ENCODE data around the gene NEDD1. TPM values are rescaled to one million over a fixed set of nuclear protein-coding genes. Genes with fewer than 3 reads are reported as not detected.

NEDD1 gene
- total and polyA plus RNA-seq, 4 donors: 7.8 to 15.0 (median 12.1) TPM

DNA sequence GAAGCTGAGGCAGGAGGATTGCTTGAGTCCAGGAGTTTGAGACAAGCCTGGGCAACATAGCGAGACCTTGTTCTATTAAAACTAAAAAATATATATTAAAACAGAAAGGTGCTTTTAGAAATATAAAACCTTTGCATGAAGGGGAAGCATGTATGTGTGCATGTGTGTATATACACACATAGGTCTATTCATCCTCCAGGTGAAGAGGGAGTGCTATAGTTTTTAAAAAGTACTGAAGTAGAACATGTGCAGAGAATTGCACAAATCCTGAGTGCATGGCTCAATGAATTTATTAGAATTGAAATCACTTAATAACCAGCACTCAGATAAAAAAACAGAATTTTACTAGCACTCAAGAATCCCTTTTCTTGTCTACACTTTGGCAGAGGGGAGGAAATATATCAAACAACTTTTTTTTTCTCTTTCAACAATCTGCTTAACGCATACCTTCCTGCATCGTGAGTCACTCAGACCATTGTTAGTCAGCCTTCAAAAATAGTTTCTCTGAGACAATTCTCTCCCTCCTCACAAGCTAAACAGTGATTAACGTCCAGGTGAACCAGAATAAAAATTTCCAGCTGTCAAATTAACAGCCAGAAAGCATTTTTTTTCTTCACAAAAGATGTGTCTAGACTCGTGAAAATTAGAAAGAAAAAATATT is 17.7 kb upstream of the NEDD1 start:
- Histone ChIP-seq H3K27ac (ENCODE audit: low read depth in 1 of 2, low read length in 2 of 2) (no peak overlapping the region), H3K4me3 (ENCODE audit: low read length in 2 of 2) (no peak overlapping the region), H3K27me3 (ENCODE audit: control insufficient read depth in 1 of 2, insufficient read depth in 2 of 2, low read length in 1 of 2) (no peaks in the 10 kb centered on the region), H3K36me3 (ENCODE audit: control insufficient read depth in 1 of 2, insufficient read depth in 2 of 2, low read length in 1 of 2) (no peaks in the 10 kb centered on the region), H3K4me1 (ENCODE audit: control insufficient read depth in 1 of 2, insufficient read depth in 2 of 2, low read length in 2 of 2) (no peaks in the 10 kb centered on the region), H3K9me3 (ENCODE audit: control insufficient read depth, low read length) (no peaks in the 10 kb centered on the region)
- 23 to 29% methylated on average over 5 of the region's 5 CpGs for whole genome bisulfite sequencing, 2 donors
- intact Hi-C loops (cut with DNase I): no loop called here
- no peak for DNase-seq
- ATAC-seq (ENCODE audit: low FRiP score): no peak

DNA sequence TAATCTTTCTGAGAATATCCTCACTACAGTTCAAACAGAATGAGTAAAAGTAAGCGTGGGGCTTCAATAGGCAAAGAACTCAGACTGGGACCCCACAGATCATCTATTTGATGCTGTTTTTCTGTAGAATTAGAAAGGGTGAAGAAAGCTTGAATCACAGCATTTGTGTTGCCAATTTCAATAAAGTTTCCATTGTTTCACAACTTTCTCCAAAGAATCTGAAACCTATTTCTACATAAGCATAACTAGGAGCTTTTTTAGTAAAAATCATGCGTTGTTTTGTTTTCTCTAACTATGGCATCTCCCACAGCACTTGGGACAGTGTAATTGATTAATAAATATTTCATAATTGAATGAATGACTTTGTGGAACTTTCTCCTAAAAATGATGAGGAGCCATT is 16.7 kb upstream of the NEDD1 start:
- DNase-seq (no peak), ATAC-seq (ENCODE audit: low FRiP score) (no peak)
- 90 to 94% methylated on average over 2 of the region's 2 CpGs for WGBS, 2 donors
- Histone ChIP-seq H3K9me3 (ENCODE audit: control insufficient read depth, low read length) (no peaks in the 10 kb centered on the region), H3K36me3 (ENCODE audit: control insufficient read depth in 1 of 2, insufficient read depth in 2 of 2, low read length in 1 of 2) (no peaks in the 10 kb centered on the region), H3K27me3 (ENCODE audit: control insufficient read depth in 1 of 2, insufficient read depth in 2 of 2, low read length in 1 of 2) (no peaks in the 10 kb centered on the region), H3K27ac (ENCODE audit: low read depth in 1 of 2, low read length in 2 of 2) (no peak overlapping the region), H3K4me1 (ENCODE audit: control insufficient read depth in 1 of 2, insufficient read depth in 2 of 2, low read length in 2 of 2) (no peaks in the 10 kb centered on the region), H3K4me3 (ENCODE audit: low read length in 2 of 2) (no peak overlapping the region)
- intact Hi-C loops (cut with DNase I): no loop called here

DNA sequence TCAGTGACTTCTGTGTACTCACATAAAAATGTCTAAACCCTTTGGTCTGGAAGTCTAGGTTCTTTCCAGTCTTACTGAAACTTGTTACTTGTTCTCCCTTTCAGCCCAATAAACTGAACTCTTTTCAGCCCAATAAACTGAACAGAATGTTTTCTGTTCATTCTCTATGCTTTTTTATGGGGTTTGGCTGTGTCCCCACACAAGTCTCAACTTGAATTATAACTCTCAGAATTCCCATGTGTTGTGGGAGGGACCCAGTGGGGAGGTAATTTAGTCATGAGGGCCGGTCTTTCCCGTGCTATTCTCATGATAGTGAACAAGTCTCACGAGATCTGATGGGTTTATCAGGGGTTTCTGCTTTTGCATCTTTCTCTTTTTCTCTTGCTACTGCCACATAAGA is 15.0 kb upstream of the NEDD1 start:
- H3K9me3 ChIP-seq (ENCODE audit: control insufficient read depth, low read length): no peaks in the 10 kb centered on the region
- intact Hi-C loops (cut with DNase I): no loop called here
- WGBS, 2 donors: 56 to 57% methylated on average over 3 of the region's 3 CpGs
- no peak overlapping the region for H3K4me3 ChIP-seq (ENCODE audit: low read length in 2 of 2)
- DNase-seq (no peak), ATAC-seq (ENCODE audit: low FRiP score) (no peak)
- H3K36me3 ChIP-seq (ENCODE audit: control insufficient read depth in 1 of 2, insufficient read depth in 2 of 2, low read length in 1 of 2): no peaks in the 10 kb centered on the region
- no peaks in the 10 kb centered on the region for H3K4me1 ChIP-seq (ENCODE audit: control insufficient read depth in 1 of 2, insufficient read depth in 2 of 2, low read length in 2 of 2)
- H3K27ac ChIP-seq (ENCODE audit: low read depth in 1 of 2, low read length in 2 of 2): no peak overlapping the region
- H3K27me3 ChIP-seq (ENCODE audit: control insufficient read depth in 1 of 2, insufficient read depth in 2 of 2, low read length in 1 of 2): no peaks in the 10 kb centered on the region

DNA sequence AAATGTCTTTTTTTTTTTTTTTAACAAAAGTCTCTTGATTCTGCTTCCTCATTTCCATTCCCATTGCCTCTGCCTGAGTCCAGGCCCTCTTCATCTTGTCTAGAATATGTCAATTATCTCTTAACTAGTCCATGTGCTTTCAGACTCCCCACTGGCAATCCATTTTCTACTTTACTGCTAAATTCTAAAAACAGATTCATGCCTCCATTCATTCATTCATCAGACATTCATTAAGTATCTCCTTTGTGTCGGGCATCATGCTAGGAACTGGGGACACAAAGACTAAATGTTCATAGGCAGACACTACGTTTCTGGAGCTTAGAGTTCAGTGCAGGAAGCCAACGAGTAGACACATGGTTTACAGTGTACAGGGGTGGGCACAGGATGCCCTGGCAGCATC is 9.6 kb upstream of the NEDD1 start:
- no peaks in the 10 kb centered on the region for H3K36me3 ChIP-seq (ENCODE audit: control insufficient read depth in 1 of 2, insufficient read depth in 2 of 2, low read length in 1 of 2)
- intact Hi-C loops (cut with DNase I): no loop called here
- DNase-seq (no peak), ATAC-seq (ENCODE audit: low FRiP score) (no peak)
- no peak overlapping the region for H3K4me3 ChIP-seq (ENCODE audit: low read length in 2 of 2)
- no peaks in the 10 kb centered on the region for H3K27me3 ChIP-seq (ENCODE audit: control insufficient read depth in 1 of 2, insufficient read depth in 2 of 2, low read length in 1 of 2)
- no peaks in the 10 kb centered on the region for H3K9me3 ChIP-seq (ENCODE audit: control insufficient read depth, low read length)
- WGBS, 2 donors: 71 to 78% methylated on average over 3 of the region's 3 CpGs
- H3K4me1 ChIP-seq (ENCODE audit: control insufficient read depth in 1 of 2, insufficient read depth in 2 of 2, low read length in 2 of 2): no peaks in the 10 kb centered on the region
- no peak overlapping the region for H3K27ac ChIP-seq (ENCODE audit: low read depth in 1 of 2, low read length in 2 of 2)

DNA sequence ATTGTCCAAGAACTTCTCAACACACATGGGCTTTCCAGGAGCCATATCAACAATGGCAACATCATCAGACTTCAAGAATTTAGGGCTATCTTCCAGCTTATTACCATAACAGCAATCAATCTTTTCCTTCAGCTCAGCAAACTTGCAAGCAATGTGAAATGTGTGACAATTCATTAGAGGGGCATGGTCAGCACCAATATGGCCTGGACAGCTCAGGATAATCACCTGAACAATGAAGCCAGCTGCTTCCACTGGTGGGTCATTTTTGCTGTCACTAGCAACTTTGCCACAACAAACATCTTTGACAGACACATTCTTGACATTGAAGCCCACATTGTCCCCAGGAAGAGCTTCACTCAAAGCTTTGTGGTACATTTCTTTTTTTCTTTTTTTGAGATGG is 5.9 kb upstream of the NEDD1 start:
- no peak for ATAC-seq (ENCODE audit: low FRiP score)
- H3K4me3 ChIP-seq (ENCODE audit: low read length in 2 of 2): no peak overlapping the region
- no peak for DNase-seq
- H3K4me1 ChIP-seq (ENCODE audit: control insufficient read depth in 1 of 2, insufficient read depth in 2 of 2, low read length in 2 of 2): no peaks in the 10 kb centered on the region
- no peak overlapping the region for H3K27ac ChIP-seq (ENCODE audit: low read depth in 1 of 2, low read length in 2 of 2)
- H3K9me3 ChIP-seq (ENCODE audit: control insufficient read depth, low read length): no peaks in the 10 kb centered on the region
- intact Hi-C loops (cut with DNase I): no loop called here
- H3K27me3 ChIP-seq (ENCODE audit: control insufficient read depth in 1 of 2, insufficient read depth in 2 of 2, low read length in 1 of 2): no peaks in the 10 kb centered on the region
- no peaks in the 10 kb centered on the region for H3K36me3 ChIP-seq (ENCODE audit: control insufficient read depth in 1 of 2, insufficient read depth in 2 of 2, low read length in 1 of 2)

DNA sequence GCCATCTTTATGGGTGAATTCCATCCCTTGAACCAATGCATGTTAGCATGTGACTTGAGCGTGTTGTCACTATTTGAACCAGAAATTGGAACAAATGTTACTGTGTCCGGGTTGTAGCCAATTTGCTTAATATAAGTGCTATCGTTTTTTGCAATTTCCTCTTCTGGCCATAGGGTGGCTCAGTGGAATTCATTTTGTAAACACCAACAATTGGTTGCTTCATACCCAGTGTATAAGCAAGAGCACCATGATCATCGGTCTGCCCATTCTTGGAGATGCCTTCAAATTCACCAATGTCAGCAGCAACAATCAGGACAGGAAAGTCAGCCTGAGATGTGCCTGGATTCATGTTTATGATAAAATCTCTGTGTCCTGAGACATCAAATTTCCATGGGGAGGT is 5.0 kb upstream of the NEDD1 start:
- ATAC-seq (ENCODE audit: low FRiP score) (no peak), DNase-seq (no peak)
- Histone ChIP-seq H3K27me3 (ENCODE audit: control insufficient read depth in 1 of 2, insufficient read depth in 2 of 2, low read length in 1 of 2) (no peaks in the 10 kb centered on the region), H3K36me3 (ENCODE audit: control insufficient read depth in 1 of 2, insufficient read depth in 2 of 2, low read length in 1 of 2) (no peaks in the 10 kb centered on the region), H3K4me3 (ENCODE audit: low read length in 2 of 2) (no peak overlapping the region), H3K27ac (ENCODE audit: low read depth in 1 of 2, low read length in 2 of 2) (no peak overlapping the region), H3K4me1 (ENCODE audit: control insufficient read depth in 1 of 2, insufficient read depth in 2 of 2, low read length in 2 of 2) (no peaks in the 10 kb centered on the region), H3K9me3 (ENCODE audit: control insufficient read depth, low read length) (no peaks in the 10 kb centered on the region)
- intact Hi-C loops (cut with DNase I): no loop called here
- WGBS, 2 donors: 81 to 84% methylated on average over 4 of the region's 4 CpGs

DNA sequence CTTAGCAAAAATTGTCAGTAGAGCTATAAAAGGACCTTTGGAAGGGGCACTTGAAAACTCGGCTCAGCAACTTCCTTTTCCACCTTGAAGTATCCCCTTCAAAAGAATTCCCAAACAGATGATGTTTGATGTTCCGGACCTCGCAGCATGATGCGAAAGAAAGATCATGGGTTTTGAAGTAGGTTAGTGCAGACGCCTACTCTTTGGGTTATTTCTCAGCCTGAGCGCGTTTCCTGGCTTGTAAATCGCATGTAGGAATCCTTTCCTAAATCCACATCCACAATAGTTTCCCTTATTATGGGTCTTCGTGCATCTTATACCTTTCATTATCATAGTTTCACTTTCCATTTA is 584 bp upstream of the NEDD1 start:
- no peak for DNase-seq
- H3K36me3 ChIP-seq (ENCODE audit: control insufficient read depth in 1 of 2, insufficient read depth in 2 of 2, low read length in 1 of 2): no peaks in the 10 kb centered on the region
- peaks cover 0 to 3% of the 10 kb centered on the region in 2 donors for H3K4me1 ChIP-seq (ENCODE audit: control insufficient read depth in 1 of 2, insufficient read depth in 2 of 2, low read length in 2 of 2)
- peak; percentile 8 for ATAC-seq (ENCODE audit: low FRiP score)
- WGBS, 2 donors: 24 to 27% methylated on average over 9 of the region's 9 CpGs
- H3K4me3 ChIP-seq (ENCODE audit: low read length in 2 of 2): peak overlapping the region; percentile 87 to 88
- no peaks in the 10 kb centered on the region for H3K27me3 ChIP-seq (ENCODE audit: control insufficient read depth in 1 of 2, insufficient read depth in 2 of 2, low read length in 1 of 2)
- H3K9me3 ChIP-seq (ENCODE audit: control insufficient read depth, low read length): no peaks in the 10 kb centered on the region
- intact Hi-C loops (cut with DNase I): no loop called here
- no peak overlapping the region for H3K27ac ChIP-seq (ENCODE audit: low read depth in 1 of 2, low read length in 2 of 2)

DNA sequence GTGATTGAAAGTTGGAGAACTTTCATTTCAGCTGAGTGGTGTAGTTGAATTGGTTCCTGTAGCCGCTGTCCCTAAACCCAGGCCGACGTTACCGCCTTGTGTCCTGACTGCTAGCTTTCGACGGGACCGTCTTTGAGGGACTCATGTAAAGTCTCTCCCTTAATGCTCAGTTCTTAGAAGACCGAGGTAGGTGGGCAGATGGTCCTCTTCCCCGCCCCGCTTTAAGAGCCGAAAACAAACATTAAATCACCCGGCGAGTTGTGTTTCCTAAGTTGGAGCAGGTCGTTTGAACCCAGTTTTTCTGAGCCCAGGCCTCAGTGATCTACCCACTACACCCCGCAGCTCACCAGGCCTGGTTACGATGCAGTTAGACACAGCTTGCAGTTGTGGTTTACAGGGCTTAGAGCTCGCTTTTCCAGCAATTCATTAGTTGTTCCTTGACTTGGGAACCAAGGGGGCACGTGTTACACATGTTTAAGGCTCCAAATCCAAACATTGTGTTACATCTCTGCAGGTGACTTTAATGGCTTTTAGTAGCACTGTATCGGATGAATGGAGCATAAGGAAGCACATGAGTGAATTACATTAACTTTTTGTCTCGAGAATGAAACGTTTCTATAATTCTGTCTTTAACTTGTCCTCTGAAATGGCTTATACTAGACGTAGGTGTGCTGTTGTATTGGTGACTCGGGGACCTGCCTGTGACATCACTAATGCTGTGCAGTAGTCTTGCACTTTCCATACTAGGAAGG is 790 bp downstream of the NEDD1 start:
- Histone ChIP-seq H3K9me3 (ENCODE audit: control insufficient read depth, low read length) (no peaks in the 10 kb centered on the region), H3K4me3 (ENCODE audit: low read length in 2 of 2) (peak overlapping the region; percentile 87 to 88), H3K36me3 (ENCODE audit: control insufficient read depth in 1 of 2, insufficient read depth in 2 of 2, low read length in 1 of 2) (no peaks in the 10 kb centered on the region), H3K4me1 (ENCODE audit: control insufficient read depth in 1 of 2, insufficient read depth in 2 of 2, low read length in 2 of 2) (peaks cover 0 to 3% of the 10 kb centered on the region in 2 donors), H3K27me3 (ENCODE audit: control insufficient read depth in 1 of 2, insufficient read depth in 2 of 2, low read length in 1 of 2) (no peaks in the 10 kb centered on the region), H3K27ac (ENCODE audit: low read depth in 1 of 2, low read length in 2 of 2) (peak overlapping the region in 1 of 2 donors; percentile 50)
- ATAC-seq (ENCODE audit: low FRiP score) (peak; percentile 51), DNase-seq (no peak)
- 7 to 8% methylated on average over 23 of the region's 23 CpGs for WGBS, 2 donors
- intact Hi-C loops (cut with DNase I): no loop called here

DNA sequence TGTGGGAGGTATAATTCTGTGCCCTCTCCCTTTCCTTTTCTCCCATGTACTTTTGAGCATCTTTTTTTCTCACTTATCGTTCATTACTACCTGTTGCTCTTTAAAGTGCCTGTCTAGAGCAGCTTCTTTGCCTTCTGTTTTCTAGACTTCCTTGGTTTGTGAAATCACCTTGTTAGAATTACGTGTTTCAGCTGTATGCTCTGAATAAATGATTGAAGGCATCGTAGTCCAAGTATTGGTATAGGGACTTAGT is 1.3 kb downstream of the NEDD1 start:
- Histone ChIP-seq H3K27ac (ENCODE audit: low read depth in 1 of 2, low read length in 2 of 2) (no peak overlapping the region), H3K4me3 (ENCODE audit: low read length in 2 of 2) (no peak overlapping the region), H3K4me1 (ENCODE audit: control insufficient read depth in 1 of 2, insufficient read depth in 2 of 2, low read length in 2 of 2) (peaks cover 0 to 3% of the 10 kb centered on the region in 2 donors), H3K36me3 (ENCODE audit: control insufficient read depth in 1 of 2, insufficient read depth in 2 of 2, low read length in 1 of 2) (no peaks in the 10 kb centered on the region), H3K9me3 (ENCODE audit: control insufficient read depth, low read length) (no peaks in the 10 kb centered on the region), H3K27me3 (ENCODE audit: control insufficient read depth in 1 of 2, insufficient read depth in 2 of 2, low read length in 1 of 2) (no peaks in the 10 kb centered on the region)
- 81 to 85% methylated on average over 3 of the region's 3 CpGs for WGBS, 2 donors
- no peak for DNase-seq
- ATAC-seq (ENCODE audit: low FRiP score): no peak
- intact Hi-C loops (cut with DNase I): no loop called here

Data from aorta (tissue), 5 donors.